H1 (cell line): Measurements from ENCODE around the gene CAMSAP3. TPM values are rescaled to one million over a fixed set of nuclear protein-coding genes. Genes with fewer than 3 reads are reported as not detected.

Experiments used
- CHD1 ChIP-seq: IDR thresholded peaks from 2 replicates; pipeline ENCODE4 v1.6.1; 2012; ENCODE audit warnings: low read depth, low read length, improper control_type of control experiment
- CHD2 ChIP-seq: IDR thresholded peaks from 2 replicates; pipeline ENCODE4 v1.6.1; 2012; ENCODE audit warnings: low read length, improper control_type of control experiment
- EZH2 ChIP-seq: fragments of 200-600 bp; sonication (generic); IDR thresholded peaks from 2 replicates; pipeline ENCODE4 v1.7.1; 2012; ENCODE audit warnings: low read depth, mild to moderate bottlenecking, moderate library complexity, low read length, inconsistent platforms; ENCODE audit not compliant: severe bottlenecking
- GABPA ChIP-seq: IDR thresholded peaks from 2 replicates; pipeline ENCODE4 v1.6.1; 2011; ENCODE audit warnings: mild to moderate bottlenecking, low read length, moderate library complexity, borderline replicate concordance; ENCODE audit not compliant: insufficient read depth
- HDAC6 ChIP-seq: IDR thresholded peaks from one replicate; pipeline ENCODE4 v1.7.1; 2012; ENCODE audit warnings: low read depth, mild to moderate bottlenecking, inconsistent platforms, low read length, moderate library complexity
- KDM5A ChIP-seq: fragments of 200-600 bp; IDR thresholded peaks from 2 replicates; pipeline ENCODE4 v1.7.1; 2012; ENCODE audit warnings: mild to moderate bottlenecking, low read length, inconsistent platforms, mixed read lengths
- RNF2 ChIP-seq: fragments of 200-900, 300-1000 bp; sonication (generic); IDR thresholded peaks from 2 replicates; pipeline ENCODE4 v1.7.1; 2016; ENCODE audit warnings: borderline replicate concordance, low read depth, mild to moderate bottlenecking, antibody characterized with exemption, low read length; ENCODE audit not compliant: poor library complexity, severe bottlenecking; ENCODE audit errors: missing control alignments
- RXRA ChIP-seq: IDR thresholded peaks from 2 replicates; pipeline ENCODE4 v1.6.1; 2011; ENCODE audit warnings: low read depth, mild to moderate bottlenecking, low read length, moderate library complexity; ENCODE audit not compliant: insufficient read depth
- SIRT6 ChIP-seq: IDR thresholded peaks from one replicate; pipeline ENCODE4 v1.7.1; 2012; ENCODE audit warnings: low read length, inconsistent platforms
- SIX5 ChIP-seq: IDR thresholded peaks from 2 replicates; pipeline ENCODE4 v1.6.1; 2011; ENCODE audit warnings: mild to moderate bottlenecking, low read depth, low read length
- SP2 ChIP-seq: IDR thresholded peaks from 2 replicates; pipeline ENCODE4 v1.6.1; 2012; ENCODE audit warnings: mild to moderate bottlenecking, low read length, inconsistent platforms
- SUZ12 ChIP-seq: fragments of 200-600 bp; sonication (generic); IDR thresholded peaks from 2 replicates; pipeline ENCODE4 v1.6.1; 2012; ENCODE audit warnings: mild to moderate bottlenecking, inconsistent platforms, low read length, moderate library complexity, mixed read lengths
- TEAD4 ChIP-seq: IDR thresholded peaks from 2 replicates; pipeline ENCODE4 v1.6.1; 2012; ENCODE audit warnings: low read depth, low read length, inconsistent platforms, mixed read lengths
- polyA plus RNA-seq, 7 experiments: library from polyadenylated mRNA; depleted of rRNA in 3 of 7; stranded (reverse) in 5 of 7; unstranded in 2 of 7; fragments of >200 nt in 5 of 7; fragments of 200-250 nt in 2 of 7; gene quantifications; 1 replicate in 5 of 7; 2 replicates in 1 of 7; 4 replicates in 1 of 7; pipeline versions ENCODE4 v1.2.1 to v1.2.3, GENCODE V29; 2011 to 2013; ENCODE audit warnings: missing spikeins in 2 of 7, mixed read lengths in 2 of 7
- total RNA-seq: library from RNA; stranded (reverse); fragmentation: NEBNext Ultra II Directional; extraction: Animal tissue kit (Norgen Biotek cat#: 25700); gene quantifications from 2 replicates; pipeline ENCODE4 v1.2.1, GENCODE V29; 2021
- TF ChIP-seq, protein P1 (sequence below), 3 experiments: IDR thresholded peaks; 1 replicate in 2 of 3; 2 replicates in 1 of 3; pipeline versions ENCODE4 v1.5.1 to v1.6.1; 2011; ENCODE audit warnings: low read length in 3 of 3, mild to moderate bottlenecking in 3 of 3, inconsistent platforms in 2 of 3, low read depth in 1 of 3, moderate library complexity in 1 of 3; ENCODE audit not compliant: insufficient read depth in 1 of 3; ENCODE audit errors: control extremely low read depth in 1 of 3

CAMSAP3 gene
- total and polyA plus RNA-seq, 2 of the 8 experiments (the other 6 are each of a cell fraction or from before 2014, with no cell fraction given): 11.4 to 30.4 TPM

DNA sequence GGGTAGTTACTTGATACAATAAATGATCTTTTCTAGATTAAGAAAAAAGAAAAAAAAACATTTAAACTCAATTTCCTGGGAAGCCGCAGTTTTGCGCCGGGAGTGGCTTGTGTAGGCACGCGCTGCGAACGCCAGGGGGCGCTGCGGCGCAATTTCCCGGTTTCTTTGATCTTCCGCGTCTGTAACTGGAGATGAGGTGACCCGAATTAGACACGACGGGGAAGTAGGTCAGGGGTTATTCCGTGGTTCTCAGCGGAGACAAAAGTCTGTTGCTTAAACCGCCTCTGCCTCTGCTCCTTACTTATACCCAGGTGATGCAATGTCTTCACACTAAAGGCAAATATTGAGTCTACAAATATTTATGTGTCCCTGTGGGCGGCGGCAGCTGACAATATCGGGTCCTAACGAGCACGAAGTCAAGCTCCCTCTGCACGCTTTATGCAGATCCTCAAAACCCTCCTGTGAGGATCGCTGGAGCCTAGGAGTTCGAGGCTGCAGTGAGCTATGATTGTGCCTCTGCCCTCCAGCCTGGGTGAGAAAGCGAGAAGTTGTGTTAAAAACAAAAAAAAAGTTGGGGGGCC lies 56.5 kb downstream of the CAMSAP3 start (continued):
- TF ChIP-seq, protein P1, sequence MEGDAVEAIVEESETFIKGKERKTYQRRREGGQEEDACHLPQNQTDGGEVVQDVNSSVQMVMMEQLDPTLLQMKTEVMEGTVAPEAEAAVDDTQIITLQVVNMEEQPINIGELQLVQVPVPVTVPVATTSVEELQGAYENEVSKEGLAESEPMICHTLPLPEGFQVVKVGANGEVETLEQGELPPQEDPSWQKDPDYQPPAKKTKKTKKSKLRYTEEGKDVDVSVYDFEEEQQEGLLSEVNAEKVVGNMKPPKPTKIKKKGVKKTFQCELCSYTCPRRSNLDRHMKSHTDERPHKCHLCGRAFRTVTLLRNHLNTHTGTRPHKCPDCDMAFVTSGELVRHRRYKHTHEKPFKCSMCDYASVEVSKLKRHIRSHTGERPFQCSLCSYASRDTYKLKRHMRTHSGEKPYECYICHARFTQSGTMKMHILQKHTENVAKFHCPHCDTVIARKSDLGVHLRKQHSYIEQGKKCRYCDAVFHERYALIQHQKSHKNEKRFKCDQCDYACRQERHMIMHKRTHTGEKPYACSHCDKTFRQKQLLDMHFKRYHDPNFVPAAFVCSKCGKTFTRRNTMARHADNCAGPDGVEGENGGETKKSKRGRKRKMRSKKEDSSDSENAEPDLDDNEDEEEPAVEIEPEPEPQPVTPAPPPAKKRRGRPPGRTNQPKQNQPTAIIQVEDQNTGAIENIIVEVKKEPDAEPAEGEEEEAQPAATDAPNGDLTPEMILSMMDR (IDR thresholded peaks at IDR 0.05; ENCODE audit: control extremely low read depth in 1 of 3, insufficient read depth in 1 of 3, low read depth in 1 of 3, low read length in 3 of 3): peak; percentile 72 to 87 (median 79)
- no peak for TF ChIP-seq CHD2
- no peak for TF ChIP-seq RNF2
- peak; percentile 97 for TF ChIP-seq RXRA
- TF ChIP-seq SP2: no peak
- no peak for TF ChIP-seq CHD1
- TF ChIP-seq SUZ12: no peak
- no peak for TF ChIP-seq SIRT6
- no peak for TF ChIP-seq HDAC6
- TF ChIP-seq TEAD4: peak; percentile 54; the same call in 1 of the 2 replicates
- no peak for TF ChIP-seq KDM5A
- no peak for TF ChIP-seq EZH2
- no peak for TF ChIP-seq SIX5
- no peak for TF ChIP-seq GABPA
